ENCODE data around the gene SPEF2. TPM values are rescaled to one million over a fixed set of nuclear protein-coding genes. Genes with fewer than 3 reads are reported as not detected.

Gene SPEF2
- total RNA-seq, 1 experiment from 2014 or later, result 4.2 TPM

DNA sequence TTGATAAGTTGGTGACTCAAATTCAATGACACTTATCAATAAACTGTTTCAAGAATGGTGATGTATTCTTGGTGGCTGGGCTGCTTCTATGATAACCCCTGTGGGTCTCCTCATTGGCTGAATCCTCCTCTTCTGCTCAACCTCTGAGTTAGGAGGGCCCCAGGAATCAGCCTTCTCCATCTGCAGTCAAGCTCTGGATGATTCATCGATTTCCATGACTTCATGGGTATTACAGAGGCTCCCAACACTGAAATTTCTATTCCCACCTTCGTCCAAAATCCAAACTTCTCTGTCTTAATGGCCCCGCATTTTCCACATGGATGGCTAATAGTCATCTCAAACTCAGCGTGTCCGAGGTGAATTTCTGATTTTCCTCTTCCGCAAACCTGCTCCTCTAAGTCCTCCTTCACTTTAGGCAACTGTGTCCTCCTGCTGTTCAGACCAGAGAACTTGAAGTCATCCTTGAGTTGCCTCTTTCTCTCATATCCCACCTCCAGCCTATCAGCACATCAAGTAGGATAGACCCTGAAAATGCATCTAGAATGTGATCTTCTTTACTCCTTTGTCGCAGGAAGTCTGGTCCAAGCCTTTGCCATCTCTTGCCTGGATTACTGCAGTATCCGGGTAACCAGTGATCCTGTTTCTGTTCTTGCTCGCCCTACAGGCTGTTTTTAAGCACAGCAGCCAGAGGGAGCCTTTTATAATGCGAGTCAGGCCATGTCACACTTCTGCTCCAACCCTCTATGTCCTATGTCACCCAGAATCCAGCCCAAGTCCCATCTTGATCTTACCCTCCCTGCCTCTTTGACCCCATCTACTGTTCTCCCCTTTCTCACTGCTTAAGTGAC, 197.7 kb downstream of the SPEF2 start:
- Histone ChIP-seq H3K27me3 (no peaks in the 10 kb centered on the region), H3K4me3 (no peak overlapping the region), H3K9me3 (no peaks in the 10 kb centered on the region), H3K36me3 (no peaks in the 10 kb centered on the region)
- DNase-seq, result no peak

DNA sequence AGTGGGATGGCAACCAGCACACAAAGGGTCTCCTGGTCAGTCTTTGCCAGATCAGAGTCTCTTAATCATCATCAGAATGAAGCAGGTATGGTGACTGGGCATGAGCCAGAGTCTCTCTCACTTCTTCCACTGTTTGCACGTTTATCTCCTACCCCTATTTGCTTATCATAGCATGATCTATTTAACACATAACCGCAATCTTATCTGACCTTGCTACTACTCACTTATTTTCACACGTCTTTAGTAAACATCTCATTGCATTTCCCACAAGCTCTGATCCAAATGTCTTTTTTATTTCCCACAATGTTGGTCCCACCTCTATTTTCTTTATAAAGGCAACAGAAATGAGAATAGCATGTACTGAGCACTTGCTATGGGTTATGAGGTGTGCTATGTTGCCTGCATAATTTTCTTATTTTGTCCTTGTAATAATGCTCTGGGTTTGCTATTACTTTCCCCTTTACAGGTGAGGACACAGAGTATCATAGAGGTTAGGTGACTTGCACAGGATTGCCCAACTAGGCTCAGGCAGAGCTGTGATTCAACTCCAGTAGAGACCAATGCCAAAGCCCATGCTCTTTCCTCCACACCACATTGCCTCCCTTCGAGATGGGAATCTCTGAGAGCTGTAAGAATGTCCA, 199.3 kb downstream of the SPEF2 start:
- Histone ChIP-seq H3K27me3 (no peaks in the 10 kb centered on the region), H3K9me3 (no peaks in the 10 kb centered on the region), H3K36me3 (no peaks in the 10 kb centered on the region), H3K4me3 (no peak overlapping the region)
- no peak for DNase-seq

GRCh38 chr5:35819026-35819425, 201.4 kb downstream of the SPEF2 start:
- DNase-seq, result no peak
- H3K9me3 ChIP-seq, result no peaks in the 10 kb centered on the region
- no peaks in the 10 kb centered on the region for H3K27me3 ChIP-seq
- no peak overlapping the region for H3K4me3 ChIP-seq
- H3K36me3 ChIP-seq, result no peaks in the 10 kb centered on the region

DNA sequence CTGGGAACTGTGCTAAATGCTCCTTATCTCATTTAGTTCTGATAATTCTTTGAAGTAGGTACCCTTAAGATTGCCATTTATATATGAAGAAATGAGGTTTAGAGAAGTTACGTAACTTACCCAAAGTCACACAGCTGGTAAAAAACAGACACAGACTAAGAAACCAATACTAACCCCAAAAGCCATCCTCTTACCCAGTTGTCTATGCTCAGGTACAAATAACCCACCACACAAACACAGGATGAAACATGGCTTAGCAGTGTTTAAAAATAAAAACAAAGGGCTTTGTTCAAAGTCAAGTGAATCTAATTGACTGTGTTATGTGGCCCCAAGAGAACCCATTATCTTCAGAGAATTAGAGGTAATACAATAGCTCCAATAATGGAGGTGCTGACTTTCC, 202.0 kb downstream of the SPEF2 start:
- DNase-seq, result no peak
- Histone ChIP-seq H3K9me3 (no peaks in the 10 kb centered on the region), H3K27me3 (no peaks in the 10 kb centered on the region)

GRCh38 chr5:35820735-35821134, 203.1 kb downstream of the SPEF2 start:
- DNase-seq, result no peak
- Histone ChIP-seq H3K4me3 (no peak overlapping the region), H3K36me3 (no peaks in the 10 kb centered on the region), H3K27me3 (no peaks in the 10 kb centered on the region), H3K9me3 (no peaks in the 10 kb centered on the region)

More for the DNA sequence above, 202.0 kb downstream of the SPEF2 start:
- H3K4me3 ChIP-seq, result no peak overlapping the region
- H3K36me3 ChIP-seq, result no peaks in the 10 kb centered on the region

DNA sequence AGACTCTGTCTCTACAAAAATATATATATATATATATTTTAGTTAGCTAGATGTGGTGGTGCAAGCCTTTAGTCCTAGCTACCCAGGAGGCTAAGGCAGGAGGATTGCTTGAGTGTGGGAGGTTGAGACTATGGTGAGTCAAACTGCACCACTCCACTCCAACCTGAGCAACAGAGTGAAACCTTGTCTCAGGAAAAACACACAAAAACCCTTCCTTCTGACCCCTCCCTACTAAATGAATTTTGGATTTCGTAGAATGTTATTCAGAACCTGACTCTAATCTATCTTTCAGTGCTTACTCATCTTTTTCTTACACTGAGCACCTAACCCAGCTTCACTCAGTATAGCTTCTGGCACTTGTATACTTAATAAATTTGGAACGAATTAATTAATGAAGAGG, 203.8 kb downstream of the SPEF2 start:
- Histone ChIP-seq H3K4me3 (no peak overlapping the region), H3K9me3 (no peaks in the 10 kb centered on the region), H3K27me3 (no peaks in the 10 kb centered on the region), H3K36me3 (no peaks in the 10 kb centered on the region)
- no peak for DNase-seq

- Histone ChIP-seq H3K27me3 (no peaks in the 10 kb centered on the region), H3K9me3 (no peaks in the 10 kb centered on the region), H3K36me3 (no peaks in the 10 kb centered on the region), H3K4me3 (no peak overlapping the region)
- no peak for DNase-seq
Measured at GRCh38 chr5:35822511-35822910, 204.8 kb downstream of the SPEF2 start.

DNA sequence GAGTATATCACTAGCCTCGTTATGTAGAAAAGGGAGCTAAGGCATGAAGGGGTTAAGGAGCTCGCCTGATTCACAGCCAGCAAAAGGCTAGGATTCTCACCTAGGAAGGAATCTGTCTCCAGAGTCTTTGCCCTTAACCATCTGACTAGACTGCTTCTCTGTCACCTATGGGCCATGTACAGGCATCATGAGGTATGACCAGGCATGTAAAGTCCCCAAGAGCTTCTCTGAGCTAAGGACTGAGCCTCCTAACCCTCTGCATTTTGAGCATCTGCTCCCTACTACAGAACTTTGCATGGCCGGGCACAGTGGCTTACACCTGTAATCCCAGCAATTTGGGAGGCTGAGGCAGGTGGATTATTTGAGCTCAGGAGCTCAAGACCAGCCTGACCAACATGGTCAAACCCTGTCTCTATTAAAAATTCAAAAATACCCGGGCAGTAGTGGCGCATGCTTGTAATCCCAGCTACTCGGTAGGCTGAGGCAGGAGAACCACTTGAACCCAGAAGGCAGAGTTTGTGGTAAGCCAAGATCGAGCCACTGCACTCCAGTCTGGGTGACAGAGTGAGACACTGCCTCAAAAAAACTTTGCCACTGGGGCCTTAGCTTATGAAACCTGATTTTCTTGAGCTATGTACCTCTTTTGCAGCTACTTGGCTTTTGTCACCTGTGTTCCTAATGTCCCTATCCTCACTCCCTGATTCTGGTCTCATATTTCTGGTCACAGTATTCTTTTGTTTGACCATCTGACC, 205.9 kb downstream of the SPEF2 start:
- DNase-seq, result no peak
- no peaks in the 10 kb centered on the region for H3K9me3 ChIP-seq
- no peaks in the 10 kb centered on the region for H3K27me3 ChIP-seq
- no peak overlapping the region for H3K4me3 ChIP-seq
- no peaks in the 10 kb centered on the region for H3K36me3 ChIP-seq

DNA sequence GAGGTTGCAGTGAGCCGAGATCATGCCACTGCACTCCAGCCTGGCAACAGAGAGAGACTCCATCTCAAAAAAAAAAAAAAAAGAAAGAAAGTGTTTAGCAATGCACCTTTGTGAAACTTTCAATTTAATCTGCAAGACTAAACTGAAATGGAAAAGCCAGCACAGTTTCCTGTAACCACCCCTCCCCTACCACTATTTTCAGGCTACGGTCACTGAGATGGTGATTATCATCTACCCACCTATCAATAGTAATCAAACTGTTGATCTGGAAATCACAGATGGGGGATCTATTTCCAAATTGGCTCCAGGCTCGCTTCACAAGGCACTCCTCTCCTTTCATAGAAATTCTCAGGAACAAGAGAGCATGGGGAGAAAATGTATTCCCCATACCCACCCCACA, 208.4 kb downstream of the SPEF2 start:
- no peak for DNase-seq
- Histone ChIP-seq H3K9me3 (no peaks in the 10 kb centered on the region), H3K4me3 (no peak overlapping the region), H3K27me3 (no peaks in the 10 kb centered on the region), H3K36me3 (no peaks in the 10 kb centered on the region)

DNA sequence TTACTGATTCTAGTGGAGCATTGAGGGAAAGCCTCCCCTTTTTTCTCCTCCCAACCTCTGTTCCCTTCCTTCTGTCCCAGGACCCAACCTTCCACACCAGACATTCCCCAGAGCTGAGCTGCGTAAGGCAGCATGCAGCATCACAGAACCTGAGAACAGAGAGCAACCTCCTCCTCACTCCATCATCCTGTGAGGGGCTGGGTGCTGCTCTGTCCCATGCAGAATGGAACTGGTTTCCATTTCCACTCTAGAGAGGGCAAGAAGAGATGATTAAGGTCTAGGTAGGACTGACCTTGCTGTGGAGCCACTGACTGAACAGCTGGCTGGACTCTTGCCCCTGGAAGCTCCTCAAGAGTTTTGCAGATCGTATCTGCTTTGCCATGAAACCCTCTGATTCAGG, 208.9 kb downstream of the SPEF2 start:
- Histone ChIP-seq H3K4me3 (no peak overlapping the region), H3K27me3 (no peaks in the 10 kb centered on the region), H3K9me3 (no peaks in the 10 kb centered on the region), H3K36me3 (no peaks in the 10 kb centered on the region)
- DNase-seq, result no peak

- no peaks in the 10 kb centered on the region for H3K27me3 ChIP-seq
- no peak overlapping the region for H3K4me3 ChIP-seq
- DNase-seq, result no peak
- H3K36me3 ChIP-seq, result no peaks in the 10 kb centered on the region
- no peaks in the 10 kb centered on the region for H3K9me3 ChIP-seq
Measured at GRCh38 chr5:35828082-35828598, 210.5 kb downstream of the SPEF2 start.

DNA sequence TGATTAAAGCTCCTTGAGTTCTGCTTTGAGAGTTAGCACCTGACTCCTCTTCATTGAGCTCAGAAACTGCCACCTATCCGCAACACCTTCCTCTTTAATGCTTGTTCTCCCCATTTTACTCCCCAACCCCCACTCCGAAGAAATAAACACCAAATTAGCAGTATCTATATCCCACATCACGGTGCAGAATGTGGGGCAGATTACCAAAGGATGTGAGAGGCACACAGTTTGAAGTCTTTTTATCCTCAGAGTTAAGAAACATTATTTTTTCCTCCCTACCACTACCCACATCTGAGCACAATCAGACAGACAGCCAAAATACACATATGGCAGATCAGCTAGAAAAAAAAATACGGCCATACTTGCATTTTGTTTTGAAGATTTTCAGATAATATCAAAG, 212.9 kb downstream of the SPEF2 start:
- no peaks in the 10 kb centered on the region for H3K9me3 ChIP-seq
- no peak overlapping the region for H3K4me3 ChIP-seq
- no peaks in the 10 kb centered on the region for H3K36me3 ChIP-seq
- no peaks in the 10 kb centered on the region for H3K27me3 ChIP-seq
- no peak for DNase-seq

DNA sequence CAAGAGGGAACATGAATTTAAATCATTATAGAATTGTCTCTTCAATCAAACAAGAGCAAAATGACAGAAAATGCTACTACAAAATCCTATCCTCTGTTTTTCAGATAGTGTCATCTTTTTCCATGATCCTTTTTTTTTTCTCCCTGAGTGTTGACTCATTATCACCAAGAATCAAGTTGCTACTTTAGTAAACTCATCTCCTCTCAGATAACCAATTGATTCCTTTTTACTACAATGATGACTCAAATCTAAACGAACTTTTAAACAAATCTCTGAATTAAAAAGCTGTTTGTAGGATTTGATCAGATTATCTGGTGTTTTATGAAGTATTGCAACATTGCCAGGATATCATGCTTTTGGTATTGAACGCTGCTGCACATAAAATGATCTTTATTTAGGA, 215.1 kb downstream of the SPEF2 start:
- no peak overlapping the region for H3K4me3 ChIP-seq
- no peaks in the 10 kb centered on the region for H3K27me3 ChIP-seq
- no peak for DNase-seq
- no peaks in the 10 kb centered on the region for H3K36me3 ChIP-seq
- H3K9me3 ChIP-seq, result no peaks in the 10 kb centered on the region

- Histone ChIP-seq H3K9me3 (no peaks in the 10 kb centered on the region), H3K36me3 (no peaks in the 10 kb centered on the region), H3K27me3 (no peaks in the 10 kb centered on the region), H3K4me3 (no peak overlapping the region)
- no peak for DNase-seq
Measured at GRCh38 chr5:35833224-35833623, 215.6 kb downstream of the SPEF2 start.

DNA sequence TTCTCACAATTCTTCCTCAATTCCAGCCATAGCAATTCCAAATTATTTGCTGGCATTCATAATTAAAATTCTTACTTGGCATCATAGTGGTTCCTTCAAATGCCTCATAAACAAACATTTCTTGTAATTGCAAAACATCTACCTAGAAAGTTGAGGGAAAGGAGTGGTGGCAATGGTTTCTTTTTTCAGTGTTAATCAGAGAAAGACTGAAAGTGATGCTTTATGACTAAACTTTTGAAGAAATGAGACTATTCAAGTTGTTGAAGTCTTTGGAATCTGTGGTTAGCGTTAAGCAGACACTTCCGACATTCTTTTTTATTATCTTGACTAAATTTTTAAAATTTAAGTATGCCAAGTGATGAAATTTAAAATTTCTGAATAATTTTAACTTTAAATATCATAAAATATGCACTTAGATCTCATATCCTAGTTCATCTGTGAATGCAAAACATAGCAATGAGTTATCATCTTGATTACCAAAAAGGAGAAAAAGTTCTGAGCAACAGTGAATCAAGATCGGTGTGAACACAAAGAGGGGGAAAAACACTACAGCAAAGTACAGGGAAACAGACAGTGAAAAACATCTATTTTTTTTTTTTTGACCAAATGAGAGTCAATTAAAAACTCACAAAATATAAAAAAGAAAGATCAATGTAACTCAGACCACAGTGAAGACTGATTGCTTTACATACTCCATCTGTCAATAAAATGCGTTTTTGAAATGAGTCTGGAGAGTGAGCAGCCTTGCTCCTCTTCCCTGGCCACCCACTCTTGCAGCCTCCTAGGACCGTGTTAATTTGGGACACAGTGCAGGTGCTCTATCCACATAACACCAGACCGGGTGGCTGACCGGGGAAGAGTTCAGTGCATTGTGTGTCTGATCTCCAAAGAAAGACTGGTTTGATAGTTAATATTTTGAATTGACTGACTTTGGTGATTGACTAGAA, 218.4 kb downstream of the SPEF2 start:
- no peaks in the 10 kb centered on the region for H3K27me3 ChIP-seq
- no peak overlapping the region for H3K4me3 ChIP-seq
- no peak for DNase-seq
- H3K36me3 ChIP-seq, result no peaks in the 10 kb centered on the region
- no peaks in the 10 kb centered on the region for H3K9me3 ChIP-seq

DNA sequence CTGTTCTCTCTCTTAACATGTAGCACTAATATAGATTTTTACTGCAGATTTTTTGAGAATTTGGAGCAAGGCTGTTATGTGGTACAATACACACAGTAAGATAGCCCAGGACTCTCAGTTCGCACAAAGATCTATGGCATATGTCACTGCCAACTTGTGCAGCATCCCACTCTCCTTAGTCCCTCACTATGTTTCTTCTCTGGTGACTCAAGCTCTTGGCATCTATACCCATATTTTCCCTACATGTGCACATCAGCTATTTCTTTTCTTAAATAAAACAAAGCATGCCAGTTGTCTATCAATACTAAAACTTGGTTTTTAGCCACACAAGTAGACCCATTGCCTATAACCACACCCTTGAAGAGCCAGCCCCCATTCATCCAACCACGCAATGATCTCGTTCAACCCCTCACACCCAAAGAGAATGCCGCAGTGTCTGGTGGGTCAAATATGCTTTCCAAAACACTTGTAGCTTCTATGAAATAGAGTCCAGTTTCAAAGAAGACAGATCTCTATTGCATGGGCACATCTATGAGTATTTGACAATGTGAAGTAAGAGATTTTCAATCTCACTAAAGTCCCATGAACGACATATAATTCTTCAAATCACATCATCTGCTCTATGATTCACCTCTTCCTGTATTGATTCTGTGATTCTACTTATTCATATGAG, 220.8 kb downstream of the SPEF2 start:
- Histone ChIP-seq H3K4me3 (no peak overlapping the region), H3K9me3 (peaks cover 6% of the 10 kb centered on the region), H3K36me3 (no peaks in the 10 kb centered on the region), H3K27me3 (no peaks in the 10 kb centered on the region)
- DNase-seq, result no peak

All from MG63 (cell line).